ENCODE results near the gene GNAZ. TPM values are rescaled to one million over a fixed set of nuclear protein-coding genes. Genes with fewer than 3 reads are reported as not detected.

Gene GNAZ
- total and polyA plus RNA-seq, 2 of the 8 experiments (the other 6 are each of a cell fraction or from before 2014, with no cell fraction given) = 6.6 to 9.6 TPM

DNA sequence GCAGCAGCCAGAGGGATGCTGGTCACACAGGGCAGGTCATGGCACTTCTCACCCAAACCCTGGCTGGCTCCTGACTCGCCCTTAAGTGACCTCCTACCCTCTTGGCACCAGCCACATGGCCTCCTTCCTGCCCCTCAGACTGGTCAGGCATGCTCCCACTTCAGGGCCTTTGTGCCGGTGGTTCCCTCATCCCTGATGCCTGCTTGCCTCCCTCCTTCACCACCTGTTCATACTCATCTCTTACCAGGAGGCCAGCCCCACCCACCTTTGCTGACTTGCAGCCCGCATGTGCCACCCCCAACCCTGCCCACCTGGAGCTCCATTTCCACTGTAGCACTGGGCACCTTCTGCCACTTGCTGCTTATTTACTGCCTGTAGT, 20.1 kb downstream of the GNAZ start:
- no peak overlapping the region for H4K5ac ChIP-seq (ENCODE audit: insufficient read length, low read depth, low read length)
- H2BK20ac ChIP-seq (ENCODE audit: low read length) = no peak overlapping the region
- H3K79me2 ChIP-seq (ENCODE audit: control insufficient read depth in 1 of 2, insufficient read depth in 2 of 2, low read length in 2 of 2) = no peaks in the 10 kb centered on the region
- no peak overlapping the region for H2BK12ac ChIP-seq (ENCODE audit: low read depth, low read length)
- no peak overlapping the region for H3K4ac ChIP-seq (replicated peaks; ENCODE audit: insufficient read length, low read depth, low read length)
- FAIRE-seq (no peak), DNase-seq (ENCODE audit: low read depth in 1 of 2, low spot score in 2 of 2) (no peak)
- H3K56ac ChIP-seq (replicated peaks; ENCODE audit: insufficient read length, low read depth, low read length) = no peak overlapping the region
- H3K9ac ChIP-seq (replicated peaks in 1 of 4; ENCODE audit: extremely low read depth in 1 of 4, low read depth in 3 of 4, low read length in 3 of 4) = no peak overlapping the region
- no peak overlapping the region for H2BK120ac ChIP-seq (replicated peaks; ENCODE audit: low read depth, low read length)
- WGBS, 2 experiments (ENCODE audit: extremely low coverage in 1 of 2, insufficient coverage in 1 of 2, insufficient read length in 1 of 2, insufficient replicate concordance in 2 of 2, low coverage in 1 of 2, low lambda C conversion rate in 2 of 2, missing lambda C conversion rate in 1 of 2) = 90% methylated on average over 3 of the region's 3 CpGs; no CpG with 5 or more reads in 1 of the 2 experiments
- H4K8ac ChIP-seq (ENCODE audit: extremely low read depth, insufficient read depth, low read length) = no peak overlapping the region
- H3K4me1 ChIP-seq (replicated peaks in 1 of 4; ENCODE audit: control insufficient read depth in 3 of 4, insufficient read depth in 4 of 4, low read length in 3 of 4) = peaks cover 2 to 11% (median 7%) of the 10 kb centered on the region in 4 experiments
- no peaks in the 10 kb centered on the region for H3K9me3 ChIP-seq (ENCODE audit: insufficient read depth in 2 of 2, low read depth in 1 of 2, low read length in 1 of 2)
- H3K36me3 ChIP-seq (ENCODE audit: control insufficient read depth in 2 of 4, insufficient read depth in 4 of 4, low read length in 3 of 4) = peaks cover 0 to 3% (median 0%) of the 10 kb centered on the region in 4 experiments; a peak in 1 of 8 replicates
- ChIA-PET CTCF (ENCODE audit: partially characterized antibody) (interaction anchor here (0.6 to 1.1 kb wide), 2 partner anchors 9 to 131 kb away, joined by 3 to 4 read pairs; no protein-coding TSS in a partner anchor), POLR2A (ENCODE audit: partially characterized antibody) (interaction anchor here (0.8 kb wide), 1 partner anchor 15 kb away, joined by 3 read pairs; no protein-coding TSS in a partner anchor)
- no peak overlapping the region for H3K14ac ChIP-seq (ENCODE audit: insufficient read length)
- H3K27me3 ChIP-seq (replicated peaks in 1 of 4; ENCODE audit: control insufficient read depth in 3 of 4, extremely low read depth in 1 of 4, insufficient read depth in 3 of 4, low read length in 3 of 4) = no peaks in the 10 kb centered on the region; a peak in 3 of 7 replicates
- no peak overlapping the region for H3K4me3 ChIP-seq (ENCODE audit: extremely low read depth in 1 of 4, insufficient read depth in 2 of 4, low read depth in 3 of 4, low read length in 4 of 4)
- H3K4me2 ChIP-seq (ENCODE audit: insufficient read depth in 1 of 2, low read depth in 2 of 2, low read length in 2 of 2) = no peak overlapping the region
- no peak overlapping the region for H4K91ac ChIP-seq (replicated peaks; ENCODE audit: insufficient read length, low read length)
- no peak overlapping the region for H3K23ac ChIP-seq (ENCODE audit: insufficient read length)
- H3K18ac ChIP-seq (ENCODE audit: extremely low read depth, low read length) = no peak overlapping the region
- H2AFZ ChIP-seq (ENCODE audit: low read length) = no peak overlapping the region
- no peak overlapping the region for H3K27ac ChIP-seq (ENCODE audit: low read depth, low read length)
- H2AK5ac ChIP-seq (ENCODE audit: low read depth, low read length) = no peak overlapping the region
- peaks cover 4% of the 10 kb centered on the region for H3K23me2 ChIP-seq (ENCODE audit: low read depth, low read length)
- no peak overlapping the region for H2BK5ac ChIP-seq (ENCODE audit: low read depth, low read length)
- H4K20me1 ChIP-seq (replicated peaks in 1 of 2; ENCODE audit: control insufficient read depth in 1 of 2, insufficient read depth in 2 of 2, low read length in 2 of 2) = peaks cover 8 to 20% of the 10 kb centered on the region in 2 experiments
- no peak overlapping the region for H2BK15ac ChIP-seq (ENCODE audit: low read length)
- no peaks in the 10 kb centered on the region; the same call in 1 of the 2 replicates for H3K79me1 ChIP-seq (ENCODE audit: low read depth, low read length)
- no peak for TF ChIP-seq EGR1 (IDR thresholded peaks at IDR 0.05; ENCODE audit: borderline replicate concordance, low read depth, low read length)
- no peak for TF ChIP-seq CREB1 (IDR thresholded peaks at IDR 0.05)
- TF ChIP-seq RXRA (IDR thresholded peaks at IDR 0.05; ENCODE audit: insufficient read depth, low read depth, low read length) = no peak
- TF ChIP-seq SP2 (IDR thresholded peaks at IDR 0.05; ENCODE audit: low read length) = no peak
